ENCODE data around the gene PFN4. TPM values are rescaled to one million over a fixed set of nuclear protein-coding genes. Genes with fewer than 3 reads are reported as not detected.
"Not testable (repeated sequence)": the region's sequence is repeated elsewhere in the genome, so short reads cannot be mapped to it uniquely, and the experiment has no call there.

The PFN4 gene
- total and polyA plus RNA-seq, 3 donors from 2014 or later = 39.8 to 248 (median 62.8) TPM

DNA sequence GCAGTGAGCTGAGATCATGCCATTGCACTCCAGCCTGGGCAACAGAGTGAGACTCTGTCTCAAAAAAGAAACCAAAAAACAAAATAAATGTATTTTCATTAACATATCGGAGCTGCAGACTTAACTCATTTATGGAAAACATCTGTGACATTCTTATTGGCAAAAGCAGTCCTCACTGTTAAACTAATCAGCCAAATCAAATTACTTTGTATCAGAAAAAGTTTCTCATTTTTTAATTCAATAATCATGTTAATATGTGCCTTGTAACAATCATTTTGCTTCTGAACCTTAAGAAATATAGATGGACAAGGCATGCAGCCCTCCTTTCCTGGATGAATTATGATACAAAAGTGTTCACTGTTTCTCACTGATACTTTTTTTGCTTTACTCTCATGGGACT, 20.5 kb downstream of the PFN4 start:
- Histone ChIP-seq H3K9me3 (no peaks in the 10 kb centered on the region), H3K36me3 (ENCODE audit: low read depth, missing control alignments) (no peaks in the 10 kb centered on the region), H3K4me3 (no peak overlapping the region), H3K4me1 (no peaks in the 10 kb centered on the region), H3K27ac (no peak overlapping the region), H3K27me3 (no peaks in the 10 kb centered on the region)
- intact Hi-C loops (cut with DNase I; ENCODE audit: low total_unique reads) = no loop called here
- 69 to 77% methylated on average over 1 of the region's 1 CpG for WGBS, 2 donors
- no peak for DNase-seq
- TF ChIP-seq, protein P1, sequence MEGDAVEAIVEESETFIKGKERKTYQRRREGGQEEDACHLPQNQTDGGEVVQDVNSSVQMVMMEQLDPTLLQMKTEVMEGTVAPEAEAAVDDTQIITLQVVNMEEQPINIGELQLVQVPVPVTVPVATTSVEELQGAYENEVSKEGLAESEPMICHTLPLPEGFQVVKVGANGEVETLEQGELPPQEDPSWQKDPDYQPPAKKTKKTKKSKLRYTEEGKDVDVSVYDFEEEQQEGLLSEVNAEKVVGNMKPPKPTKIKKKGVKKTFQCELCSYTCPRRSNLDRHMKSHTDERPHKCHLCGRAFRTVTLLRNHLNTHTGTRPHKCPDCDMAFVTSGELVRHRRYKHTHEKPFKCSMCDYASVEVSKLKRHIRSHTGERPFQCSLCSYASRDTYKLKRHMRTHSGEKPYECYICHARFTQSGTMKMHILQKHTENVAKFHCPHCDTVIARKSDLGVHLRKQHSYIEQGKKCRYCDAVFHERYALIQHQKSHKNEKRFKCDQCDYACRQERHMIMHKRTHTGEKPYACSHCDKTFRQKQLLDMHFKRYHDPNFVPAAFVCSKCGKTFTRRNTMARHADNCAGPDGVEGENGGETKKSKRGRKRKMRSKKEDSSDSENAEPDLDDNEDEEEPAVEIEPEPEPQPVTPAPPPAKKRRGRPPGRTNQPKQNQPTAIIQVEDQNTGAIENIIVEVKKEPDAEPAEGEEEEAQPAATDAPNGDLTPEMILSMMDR (IDR thresholded peaks at IDR 0.05) = no peak
- TF ChIP-seq POLR2A (IDR thresholded peaks at IDR 0.05) = no peak

DNA sequence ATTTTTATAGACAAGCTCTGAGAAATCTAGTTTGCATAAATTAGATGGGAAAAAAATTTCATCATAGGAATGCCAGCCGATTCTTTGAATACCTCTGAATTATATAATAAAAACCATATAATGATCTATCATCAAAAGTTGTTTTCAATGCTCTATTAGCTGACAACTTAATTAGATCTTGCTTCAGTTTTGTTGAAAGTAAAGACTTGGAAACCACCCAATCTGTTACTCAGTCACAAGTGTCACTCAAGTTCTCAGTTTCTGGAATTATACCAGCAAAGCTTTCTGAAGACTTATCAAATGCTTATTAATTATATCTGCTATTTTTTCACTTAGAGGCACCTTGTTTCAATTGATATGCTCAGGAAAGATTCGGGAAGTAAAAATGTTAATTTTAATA, 21.1 kb downstream of the PFN4 start:
- Histone ChIP-seq H3K36me3 (ENCODE audit: low read depth, missing control alignments) (no peaks in the 10 kb centered on the region), H3K9me3 (no peaks in the 10 kb centered on the region), H3K27me3 (no peaks in the 10 kb centered on the region), H3K4me3 (no peak overlapping the region), H3K27ac (no peak overlapping the region), H3K4me1 (no peaks in the 10 kb centered on the region)
- WGBS, 2 donors = 74 to 84% methylated on average over 2 of the region's 2 CpGs
- TF ChIP-seq, protein P1 (IDR thresholded peaks at IDR 0.05) = no peak
- no peak for DNase-seq
- intact Hi-C loops (cut with DNase I; ENCODE audit: low total_unique reads) = no loop called here

DNA sequence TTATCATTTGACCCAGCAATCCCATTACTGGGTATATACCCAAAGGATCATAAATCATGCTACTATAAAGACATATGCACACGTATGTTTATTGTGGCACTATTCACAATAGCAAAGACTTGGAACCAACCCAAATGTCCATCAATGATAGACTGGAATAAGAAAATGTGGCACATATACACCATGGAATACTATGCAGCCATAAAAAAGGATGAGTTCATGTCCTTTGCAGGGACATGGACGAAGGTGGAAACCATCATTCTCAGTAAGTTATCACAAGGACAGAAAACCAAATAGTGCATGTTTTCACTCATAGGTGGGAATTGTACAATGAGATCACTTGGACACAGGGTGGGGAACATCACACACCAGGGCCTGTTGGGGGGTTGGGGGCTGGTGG, 22.4 kb downstream of the PFN4 start:
- H3K36me3 ChIP-seq (ENCODE audit: low read depth, missing control alignments); H3K27me3 ChIP-seq; H3K4me1 ChIP-seq; H3K27ac ChIP-seq; H3K9me3 ChIP-seq; H3K4me3 ChIP-seq; DNase-seq; intact Hi-C loops (cut with DNase I; ENCODE audit: low total_unique reads): not testable (repeated sequence)
- 89 to 92% methylated on average over 2 of the region's 2 CpGs for WGBS, 2 donors

DNA sequence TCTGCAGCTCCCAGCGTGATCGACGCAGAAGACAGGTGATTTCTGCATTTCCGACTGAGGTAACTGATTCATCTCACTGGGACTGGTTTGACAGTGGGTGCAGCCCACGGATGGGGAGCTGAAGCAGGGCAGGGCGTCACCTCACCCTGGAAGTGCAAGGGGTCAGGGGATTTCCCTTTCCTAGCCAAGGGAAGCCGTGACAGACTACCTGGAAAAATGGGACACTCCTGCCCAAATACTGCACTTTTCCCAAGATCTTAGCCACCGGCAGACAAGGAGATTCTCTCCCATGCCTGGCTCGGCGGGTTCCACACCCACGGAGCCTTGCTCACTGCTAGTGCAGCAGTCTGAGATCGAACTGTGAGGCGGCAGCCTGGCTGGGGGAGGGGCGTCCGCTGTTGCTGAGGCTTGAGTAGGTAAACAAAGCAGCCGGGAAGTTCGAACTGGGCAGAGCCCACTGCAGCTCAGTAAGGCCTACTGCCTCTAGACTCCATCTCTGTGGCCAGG, 27.9 kb downstream of the PFN4 start:
- H3K27ac ChIP-seq; H3K36me3 ChIP-seq (ENCODE audit: low read depth, missing control alignments); H3K27me3 ChIP-seq; DNase-seq; H3K9me3 ChIP-seq; intact Hi-C loops (cut with DNase I; ENCODE audit: low total_unique reads); H3K4me1 ChIP-seq; H3K4me3 ChIP-seq: not testable (repeated sequence)
- 84 to 89% methylated on average over 17 of the region's 17 CpGs for WGBS, 2 donors

DNA sequence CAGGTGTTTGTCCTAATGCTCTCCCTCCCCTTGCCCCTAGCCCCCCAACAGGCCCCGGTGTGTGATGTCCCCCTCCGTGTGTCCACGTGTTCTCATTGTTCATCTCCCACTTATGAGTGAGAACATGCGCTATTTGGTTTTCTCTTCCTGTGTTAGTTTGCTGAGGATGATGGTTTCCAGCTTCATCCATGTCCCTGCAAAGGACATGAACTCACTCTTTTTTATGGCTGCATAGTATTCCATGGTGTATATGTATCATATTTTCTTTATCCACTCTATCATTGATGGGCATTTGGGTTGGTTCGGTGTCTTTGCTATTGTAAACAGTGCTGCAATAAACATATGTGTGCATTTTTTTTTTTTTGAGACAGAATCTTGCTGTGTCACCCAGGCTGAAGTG, 29.9 kb downstream of the PFN4 start:
- not testable (repeated sequence) for H3K27me3 ChIP-seq

DNA sequence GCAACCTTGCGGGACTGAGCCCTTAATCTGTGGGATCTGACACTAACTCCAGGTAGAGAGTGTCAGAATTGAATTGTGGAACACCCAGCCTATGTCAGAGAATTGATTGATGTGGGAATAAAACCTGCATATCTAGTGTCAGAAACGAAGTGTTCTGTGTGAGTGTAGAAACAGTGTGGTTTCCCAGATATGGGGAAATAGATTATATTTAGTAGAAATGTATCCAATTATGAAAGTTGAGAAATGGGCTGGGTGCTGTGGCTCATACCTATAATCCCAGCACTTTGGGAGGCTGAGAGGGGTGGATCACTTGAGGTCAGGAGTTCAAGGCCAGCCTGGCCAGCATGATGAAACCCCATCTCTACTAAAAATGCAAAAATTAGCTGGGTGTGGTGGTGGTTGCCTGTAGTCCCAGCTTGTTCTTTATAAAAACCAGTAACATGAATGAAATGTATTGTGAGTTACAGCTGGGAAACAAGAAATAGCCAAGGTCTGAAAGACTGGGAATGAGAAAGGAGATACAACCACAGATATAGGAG, 34.2 kb downstream of the PFN4 start:
- intact Hi-C loops (cut with DNase I; ENCODE audit: low total_unique reads) = no loop called here
- H3K4me3 ChIP-seq = no peak overlapping the region
- H3K27ac ChIP-seq = no peak overlapping the region
- 74 to 76% methylated on average over 2 of the region's 2 CpGs for WGBS, 2 donors
- DNase-seq = no peak
- H3K36me3 ChIP-seq (ENCODE audit: low read depth, missing control alignments) = no peaks in the 10 kb centered on the region
- no peaks in the 10 kb centered on the region for H3K9me3 ChIP-seq
- H3K27me3 ChIP-seq = no peaks in the 10 kb centered on the region
- TF ChIP-seq POLR2A (IDR thresholded peaks at IDR 0.05) = no peak
- TF ChIP-seq, protein P1 (IDR thresholded peaks at IDR 0.05) = no peak
- peaks cover 7% of the 10 kb centered on the region for H3K4me1 ChIP-seq

More for the DNA sequence above, 29.9 kb downstream of the PFN4 start:
- H3K4me1 ChIP-seq; H3K9me3 ChIP-seq; H3K4me3 ChIP-seq; intact Hi-C loops (cut with DNase I; ENCODE audit: low total_unique reads); H3K36me3 ChIP-seq (ENCODE audit: low read depth, missing control alignments); H3K27ac ChIP-seq; DNase-seq: not testable (repeated sequence)
- 97 to 98% methylated on average over 5 of the region's 5 CpGs for WGBS, 2 donors
